Measurements from ENCODE around the gene TMCC2.
"Not testable (repeated sequence)": the region's sequence is repeated elsewhere in the genome, so short reads cannot be mapped to it uniquely, and the experiment has no call there.

TMCC2 gene, protein sequence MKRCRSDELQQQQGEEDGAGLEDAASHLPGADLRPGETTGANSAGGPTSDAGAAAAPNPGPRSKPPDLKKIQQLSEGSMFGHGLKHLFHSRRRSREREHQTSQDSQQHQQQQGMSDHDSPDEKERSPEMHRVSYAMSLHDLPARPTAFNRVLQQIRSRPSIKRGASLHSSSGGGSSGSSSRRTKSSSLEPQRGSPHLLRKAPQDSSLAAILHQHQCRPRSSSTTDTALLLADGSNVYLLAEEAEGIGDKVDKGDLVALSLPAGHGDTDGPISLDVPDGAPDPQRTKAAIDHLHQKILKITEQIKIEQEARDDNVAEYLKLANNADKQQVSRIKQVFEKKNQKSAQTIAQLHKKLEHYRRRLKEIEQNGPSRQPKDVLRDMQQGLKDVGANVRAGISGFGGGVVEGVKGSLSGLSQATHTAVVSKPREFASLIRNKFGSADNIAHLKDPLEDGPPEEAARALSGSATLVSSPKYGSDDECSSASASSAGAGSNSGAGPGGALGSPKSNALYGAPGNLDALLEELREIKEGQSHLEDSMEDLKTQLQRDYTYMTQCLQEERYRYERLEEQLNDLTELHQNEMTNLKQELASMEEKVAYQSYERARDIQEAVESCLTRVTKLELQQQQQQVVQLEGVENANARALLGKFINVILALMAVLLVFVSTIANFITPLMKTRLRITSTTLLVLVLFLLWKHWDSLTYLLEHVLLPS

GRCh38 chr1:205227584-205228013 is at the start of gene TMCC2:
Gene TMCC2, plus strand, starts transcription at chr1:205227946. Its CDS starts 619 bp downstream, at chr1:205228565.
- in situ Hi-C loops (cut with MboI; ENCODE audit: low sequenced_read_pairs) = no loop called here

GRCh38 chr1:205179842-205180241 is 47.9 kb upstream of the TMCC2 start:
- in situ Hi-C loops (cut with MboI; ENCODE audit: low sequenced_read_pairs) = no loop called here

- in situ Hi-C loops (cut with MboI; ENCODE audit: low sequenced_read_pairs) = not testable (repeated sequence)
Measured at GRCh38 chr1:205180331-205180730, 47.4 kb upstream of the TMCC2 start.

DNA sequence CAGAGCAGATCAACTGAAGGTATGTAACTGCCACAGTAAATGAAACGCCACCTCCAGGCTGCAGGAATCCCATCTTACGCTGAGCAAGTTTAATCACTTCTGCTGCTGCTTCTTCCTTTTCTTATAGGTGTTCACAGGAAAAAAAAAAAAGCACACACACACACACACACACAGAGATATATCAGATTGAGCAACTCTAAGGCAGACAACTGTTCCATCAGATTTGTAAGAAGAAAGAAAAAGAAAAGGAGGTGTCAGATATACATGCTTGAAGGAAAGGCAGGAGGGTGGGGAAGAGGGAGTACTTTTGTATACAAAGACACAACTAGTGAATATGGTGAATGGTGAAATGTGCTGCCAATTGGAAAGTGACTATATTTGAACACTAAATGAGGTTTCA is 44.8 kb upstream of the TMCC2 start:
- in situ Hi-C loops (cut with MboI; ENCODE audit: low sequenced_read_pairs) = no loop called here

DNA sequence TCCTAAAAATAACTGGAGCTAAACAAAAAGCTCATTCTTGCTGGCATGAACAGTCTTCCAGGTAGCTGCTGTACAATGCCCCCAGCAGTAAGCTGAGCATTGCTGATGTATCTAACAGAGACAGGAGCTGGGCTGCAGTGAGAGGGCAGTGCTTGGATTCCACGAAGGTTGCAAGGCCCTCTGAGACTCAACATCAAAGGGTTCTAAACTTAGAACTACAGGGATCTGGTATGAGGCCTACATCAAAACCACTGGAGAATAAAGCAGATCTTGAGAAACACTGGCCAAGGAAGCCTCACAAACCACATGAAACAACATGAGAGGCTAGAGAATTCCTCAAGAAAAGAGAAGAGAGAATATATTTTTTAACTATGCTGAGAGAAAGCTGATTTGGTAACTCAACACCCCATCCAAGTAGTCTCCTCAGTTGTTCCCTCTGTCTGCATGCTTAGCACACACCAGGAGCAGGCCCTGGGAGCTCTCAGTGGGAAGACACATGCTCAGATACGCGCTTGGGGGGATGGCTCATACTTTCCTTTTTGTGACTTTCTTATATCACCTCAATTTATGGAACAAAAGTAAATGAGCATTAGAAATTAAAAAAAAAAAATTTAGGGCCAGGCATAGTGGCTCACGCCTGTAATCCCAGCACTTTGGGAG is 43.9 kb upstream of the TMCC2 start:
- in situ Hi-C loops (cut with MboI; ENCODE audit: low sequenced_read_pairs) = no loop called here

GRCh38 chr1:205186191-205186590 is 41.6 kb upstream of the TMCC2 start:
- in situ Hi-C loops (cut with MboI; ENCODE audit: low sequenced_read_pairs) = no loop called here

DNA sequence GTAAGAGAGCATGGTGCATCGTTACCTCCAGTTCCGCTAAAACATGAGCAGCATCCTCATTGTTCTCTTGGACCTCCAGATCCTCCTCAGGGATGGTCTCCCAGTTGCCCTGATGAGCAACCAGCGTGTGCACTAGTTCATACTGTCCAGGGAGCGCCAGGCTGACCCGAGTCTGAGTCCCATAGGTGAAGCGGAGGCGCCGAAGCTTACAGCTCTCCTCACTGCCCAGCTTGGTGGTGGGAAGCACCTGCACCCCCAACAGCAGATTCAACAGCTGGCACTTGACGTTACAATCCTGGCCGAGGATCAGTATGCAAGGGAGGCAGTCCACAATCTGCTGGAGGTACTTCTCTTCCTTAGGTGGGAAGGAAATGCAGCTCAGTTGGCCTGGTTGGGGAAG is 40.3 kb upstream of the TMCC2 start:
- in situ Hi-C loops (cut with MboI; ENCODE audit: low sequenced_read_pairs) = no loop called here

GRCh38 chr1:205188098-205188497 is 39.6 kb upstream of the TMCC2 start:
- in situ Hi-C loops (cut with MboI; ENCODE audit: low sequenced_read_pairs) = no loop called here

DNA sequence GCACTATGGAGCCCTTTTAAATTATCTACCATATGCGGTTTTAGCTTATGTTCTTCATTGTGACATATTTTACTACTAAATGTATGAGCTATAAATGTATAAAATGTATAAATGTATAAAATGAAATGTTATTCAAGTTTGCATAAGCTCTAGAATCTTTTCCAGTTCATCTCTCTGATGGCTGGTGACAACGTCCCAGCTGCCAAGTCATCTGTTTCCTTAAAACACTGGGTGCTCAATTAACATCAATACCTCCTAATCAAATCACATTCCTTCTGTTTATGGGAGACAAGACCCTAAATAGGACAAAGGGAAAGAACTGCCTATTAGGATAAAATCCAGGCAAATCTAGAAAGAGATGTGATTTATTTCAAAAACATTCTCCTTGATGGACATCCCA is 39.1 kb upstream of the TMCC2 start:
- in situ Hi-C loops (cut with MboI; ENCODE audit: low sequenced_read_pairs) = no loop called here

GRCh38 chr1:205189131-205189530 is 38.6 kb upstream of the TMCC2 start:
- in situ Hi-C loops (cut with MboI; ENCODE audit: low sequenced_read_pairs) = no loop called here

GRCh38 chr1:205190845-205191577 is 36.7 kb upstream of the TMCC2 start:
- in situ Hi-C loops (cut with MboI; ENCODE audit: low sequenced_read_pairs) = no loop called here

DNA sequence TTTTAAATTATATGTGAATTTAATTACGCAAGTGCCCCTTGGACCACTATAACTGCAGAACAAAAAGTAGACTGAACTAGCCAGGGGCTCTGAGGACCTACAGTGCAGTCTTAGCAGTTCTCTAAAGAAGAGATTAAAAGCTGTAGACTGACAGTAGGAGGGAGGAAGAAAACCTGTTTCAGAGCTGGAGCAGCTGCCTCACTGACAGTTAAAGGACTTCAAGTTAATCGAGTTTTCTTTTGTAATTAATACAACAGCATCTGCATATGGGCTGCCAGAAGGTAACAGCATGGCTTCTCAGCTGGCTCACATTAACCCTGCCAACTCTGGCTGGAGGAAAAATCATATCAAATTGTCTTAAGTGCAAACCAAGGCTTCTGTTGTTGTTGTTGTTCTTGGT is 36.1 kb upstream of the TMCC2 start:
- in situ Hi-C loops (cut with MboI; ENCODE audit: low sequenced_read_pairs) = no loop called here

- in situ Hi-C loops (cut with MboI; ENCODE audit: low sequenced_read_pairs) = no loop called here
Measured at GRCh38 chr1:205192287-205192686, 35.5 kb upstream of the TMCC2 start.

GRCh38 chr1:205199090-205199930 is 28.4 kb upstream of the TMCC2 start:
- in situ Hi-C loops (cut with MboI; ENCODE audit: low sequenced_read_pairs) = no loop called here

DNA sequence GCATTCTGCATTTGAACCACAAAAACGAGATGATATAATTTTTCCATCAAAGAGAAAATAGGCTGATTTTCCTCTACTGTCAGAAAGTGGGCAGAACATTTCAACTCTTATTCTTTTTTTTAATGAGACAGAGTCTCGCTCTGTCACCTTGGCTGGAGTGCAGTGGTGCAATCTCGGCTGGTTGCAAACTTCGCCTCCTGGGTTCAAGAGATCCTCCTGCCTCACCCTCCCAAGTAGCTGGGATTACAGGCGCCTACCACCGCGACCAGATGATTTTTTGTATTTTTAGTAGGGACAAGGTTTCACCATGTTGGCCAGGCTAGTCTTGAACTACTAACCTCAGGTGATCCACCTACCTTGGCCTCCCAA is 27.8 kb upstream of the TMCC2 start:
- in situ Hi-C loops (cut with MboI; ENCODE audit: low sequenced_read_pairs) = no loop called here

DNA sequence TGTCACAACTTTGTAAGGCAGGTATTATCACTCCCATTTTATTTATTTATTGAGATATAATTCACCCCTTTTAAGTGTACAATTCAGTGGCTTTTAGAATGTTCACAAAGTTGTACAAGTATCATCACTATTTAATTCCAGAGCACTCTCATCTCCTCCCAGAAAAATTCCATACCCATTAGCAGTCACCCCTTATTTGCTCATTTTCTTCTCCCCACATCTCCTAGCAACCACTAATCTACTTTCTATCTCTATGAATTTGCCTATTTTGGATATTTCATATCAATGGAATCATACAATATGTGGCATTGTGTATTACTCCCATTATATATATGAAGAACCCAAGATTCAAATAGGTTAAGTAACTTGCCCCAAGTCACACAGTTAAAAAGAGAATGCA is 23.2 kb upstream of the TMCC2 start:
- in situ Hi-C loops (cut with MboI; ENCODE audit: low sequenced_read_pairs) = no loop called here

- in situ Hi-C loops (cut with MboI; ENCODE audit: low sequenced_read_pairs) = no loop called here
Measured at GRCh38 chr1:205205055-205205454, 22.7 kb upstream of the TMCC2 start.

GRCh38 chr1:205208811-205209210 is 18.9 kb upstream of the TMCC2 start:
- in situ Hi-C loops (cut with MboI; ENCODE audit: low sequenced_read_pairs) = no loop called here

DNA sequence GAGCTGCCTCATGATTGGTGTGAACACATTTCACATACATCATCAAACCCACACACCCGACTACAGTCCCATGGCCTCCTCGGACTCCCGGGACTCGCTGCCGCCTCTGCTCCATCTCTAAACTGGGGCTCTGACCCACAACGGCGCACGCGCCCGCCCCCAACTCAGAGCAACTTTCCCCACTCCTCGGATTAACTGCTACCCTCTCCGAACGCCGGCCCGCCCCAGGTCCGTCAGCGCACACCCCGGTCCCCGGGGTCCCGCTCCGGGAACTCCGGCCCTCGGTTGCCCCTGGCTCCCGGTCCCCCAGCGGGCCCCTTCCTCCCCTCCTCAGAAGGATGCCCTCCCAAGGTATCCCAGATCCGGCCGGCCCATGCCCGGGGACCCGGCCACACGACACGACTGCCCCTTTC is 17.0 kb upstream of the TMCC2 start:
- in situ Hi-C loops (cut with MboI; ENCODE audit: low sequenced_read_pairs) = no loop called here

DNA sequence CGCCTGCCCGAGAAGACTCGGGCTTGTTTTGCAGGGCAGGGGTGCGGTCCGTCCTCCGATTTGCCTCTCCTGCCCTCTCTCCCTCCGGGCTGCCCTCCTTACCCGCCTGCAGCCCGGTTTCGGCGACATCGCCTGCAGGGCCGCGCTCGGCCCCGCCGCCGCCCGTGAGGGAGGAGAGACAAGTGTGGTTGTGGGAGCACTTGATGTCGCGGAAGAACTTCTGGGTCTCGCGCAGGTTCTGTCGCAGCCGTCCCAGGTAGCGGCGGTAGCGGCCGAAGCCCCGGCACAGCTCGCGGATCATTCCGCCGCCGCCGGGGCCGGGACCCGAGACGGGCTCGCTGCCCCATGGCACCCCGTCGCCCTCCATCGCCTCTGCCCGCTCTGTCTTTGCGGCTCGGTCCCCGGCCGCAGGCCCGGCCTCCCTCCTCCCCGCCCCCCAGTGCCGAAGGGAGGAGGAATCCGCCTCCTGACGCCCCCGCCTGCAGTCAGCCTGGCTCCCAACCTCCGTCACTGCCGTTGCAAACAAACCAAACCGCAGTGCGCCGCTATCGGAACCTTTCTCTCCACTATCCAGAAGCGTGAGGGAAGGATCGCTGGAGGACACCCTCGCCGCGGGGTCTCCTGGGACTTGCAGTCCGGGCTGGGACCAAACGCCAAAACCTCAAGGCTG is 16.4 kb upstream of the TMCC2 start, which contains the start of gene DSTYK:
Gene DSTYK, minus strand, starts transcription at position 534 of the 670 bp plus-strand sequence. Its CDS starts 167 bp downstream, at position 367.
- in situ Hi-C loops (cut with MboI; ENCODE audit: low sequenced_read_pairs) = no loop called here
